ENCODE data around the gene RTL10. TPM values are rescaled to one million over a fixed set of nuclear protein-coding genes. Genes with fewer than 3 reads are reported as not detected.
A peak's percentile ranks its signal among the peaks of the same experiment; 100 is the strongest.

The RTL10 gene
- total RNA-seq, 6 experiments from 2014 or later, result 6.4 to 9.1 (median 6.6) TPM

GRCh38 chr22:19811811-19812771 lies 42.6 kb downstream of the RTL10 start:
- H3K9me3 ChIP-seq, result no peaks in the 10 kb centered on the region
- H3K27ac ChIP-seq, result no peak overlapping the region
- H3K4me3 ChIP-seq, result no peak overlapping the region
- H3K27me3 ChIP-seq, result no peaks in the 10 kb centered on the region
- H3K36me3 ChIP-seq, result no peaks in the 10 kb centered on the region
- TF ChIP-seq CTCF (IDR thresholded peaks at IDR 0.05) (no peak), POLR2A (IDR thresholded peaks at IDR 0.05) (no peak)
- peaks cover 0 to 5% (median 0%) of the 10 kb centered on the region in 4 donors for H3K4me1 ChIP-seq
- no CpG with 5 or more reads among the region's 36 CpGs for WGBS (ENCODE audit: insufficient coverage, low coverage, low lambda C conversion rate, missing lambda C conversion rate)
- DNase-seq, result peak in 2 of 3 donors; percentile 14 to 40
- intact Hi-C loops (cut with DNase I), result no loop called here
- ATAC-seq, result no peak

GRCh38 chr22:19811211-19811621 lies 43.5 kb downstream of the RTL10 start:
- peaks cover 0 to 5% (median 0%) of the 10 kb centered on the region in 4 donors for H3K4me1 ChIP-seq
- DNase-seq, result peak in 2 of 3 donors; percentile 10 to 40
- no peak for ATAC-seq

GRCh38 chr22:19810381-19811201 lies 44.1 kb downstream of the RTL10 start:
- peak in 2 of 3 donors; percentile 10 to 36 for DNase-seq
- Histone ChIP-seq H3K27ac (no peak overlapping the region), H3K9me3 (no peaks in the 10 kb centered on the region), H3K4me3 (no peak overlapping the region), H3K4me1 (peaks cover 0 to 5% (median 0%) of the 10 kb centered on the region in 4 donors), H3K27me3 (no peaks in the 10 kb centered on the region), H3K36me3 (no peaks in the 10 kb centered on the region)
- TF ChIP-seq POLR2A (IDR thresholded peaks at IDR 0.05) (no peak), CTCF (IDR thresholded peaks at IDR 0.05) (no peak)
- WGBS (ENCODE audit: insufficient coverage, low coverage, low lambda C conversion rate, missing lambda C conversion rate), result 80% methylated on average over 12 of the region's 23 CpGs
- ATAC-seq, result no peak
- intact Hi-C loops (cut with DNase I), result no loop called here

More at GRCh38 chr22:19811211-19811621, 43.5 kb downstream of the RTL10 start:
- no peaks in the 10 kb centered on the region for H3K9me3 ChIP-seq
- H3K36me3 ChIP-seq, result no peaks in the 10 kb centered on the region
- TF ChIP-seq CTCF (IDR thresholded peaks at IDR 0.05), result no peak
- TF ChIP-seq POLR2A (IDR thresholded peaks at IDR 0.05), result no peak
- H3K27ac ChIP-seq, result no peak overlapping the region
- WGBS (ENCODE audit: insufficient coverage, low coverage, low lambda C conversion rate, missing lambda C conversion rate), result 92% methylated on average over 9 of the region's 12 CpGs
- H3K27me3 ChIP-seq, result no peaks in the 10 kb centered on the region
- H3K4me3 ChIP-seq, result no peak overlapping the region
- intact Hi-C loops (cut with DNase I), result no loop called here

- H3K9me3 ChIP-seq, result no peaks in the 10 kb centered on the region
- DNase-seq (peak in 1 of 3 donors; percentile 15), ATAC-seq (no peak)
- WGBS (ENCODE audit: insufficient coverage, low coverage, low lambda C conversion rate, missing lambda C conversion rate), result 100% methylated on average over 2 of the region's 3 CpGs
- H3K27ac ChIP-seq, result no peak overlapping the region
- intact Hi-C loops (cut with DNase I), result no loop called here
- H3K4me1 ChIP-seq, result peaks cover 0 to 5% (median 0%) of the 10 kb centered on the region in 4 donors
- no peaks in the 10 kb centered on the region for H3K36me3 ChIP-seq
- no peak for TF ChIP-seq POLR2A (IDR thresholded peaks at IDR 0.05)
- no peak for TF ChIP-seq CTCF (IDR thresholded peaks at IDR 0.05)
- H3K27me3 ChIP-seq, result no peaks in the 10 kb centered on the region
- H3K4me3 ChIP-seq, result no peak overlapping the region
These were observed 44.9 kb downstream of the RTL10 start for GRCh38 chr22:19809741-19810140.
